Neural progenitor cell (in vitro differentiated cells): Measurements from ENCODE around the gene PAFAH2.

Experiments used
- EZH2 ChIP-seq: fragments of 200-600 bp; sonication (generic); IDR thresholded peaks from 2 replicates; pipeline ENCODE4 v1.6.1; 2017; ENCODE audit warnings: antibody characterized with exemption, mild to moderate bottlenecking, moderate library complexity
- EZH2phosphoT487 ChIP-seq: fragments of 200-600 bp; sonication (generic); IDR thresholded peaks from 2 replicates; pipeline ENCODE4 v1.6.1; 2017; ENCODE audit warnings: antibody characterized with exemption
- TF ChIP-seq, protein P1 (sequence below): fragments of 200-600 bp; sonication (generic); IDR thresholded peaks from 2 replicates; pipeline ENCODE4 v1.5.1; 2017; ENCODE audit warnings: antibody characterized with exemption, mild to moderate bottlenecking

DNA sequence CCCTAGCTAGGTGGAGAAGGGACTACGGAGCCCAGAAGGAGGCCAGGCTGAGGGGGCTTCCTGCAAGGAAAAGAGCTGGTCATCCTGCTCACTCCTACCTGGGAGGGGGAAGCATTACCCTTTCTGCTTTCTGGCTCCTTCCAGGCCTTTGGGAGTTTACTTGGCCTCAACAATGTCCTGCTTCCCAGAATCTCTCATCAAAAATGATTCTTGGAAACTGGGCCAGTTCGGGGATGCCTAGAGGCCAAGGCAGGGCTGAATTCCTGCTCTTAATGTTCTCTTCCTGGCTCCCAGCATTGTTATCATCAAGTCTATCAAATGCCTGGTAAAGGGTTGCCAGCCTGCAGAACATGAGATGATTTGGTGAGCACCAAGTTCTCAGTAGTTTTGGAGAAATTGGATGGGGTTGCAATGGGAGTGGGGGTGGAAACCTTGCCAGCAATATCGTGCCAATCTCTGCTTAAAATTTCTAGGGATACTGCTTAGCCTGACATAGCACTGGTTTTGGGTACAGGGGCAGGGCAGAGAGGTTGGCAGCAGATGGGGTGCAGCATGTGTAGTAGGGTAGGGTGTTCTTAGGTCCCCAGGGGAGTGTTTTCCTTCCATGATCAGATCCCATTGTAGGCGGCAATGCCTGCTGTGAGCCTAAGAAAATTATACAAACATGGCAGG, 7.7 kb upstream of the PAFAH2 start:
- TF ChIP-seq, protein P1, sequence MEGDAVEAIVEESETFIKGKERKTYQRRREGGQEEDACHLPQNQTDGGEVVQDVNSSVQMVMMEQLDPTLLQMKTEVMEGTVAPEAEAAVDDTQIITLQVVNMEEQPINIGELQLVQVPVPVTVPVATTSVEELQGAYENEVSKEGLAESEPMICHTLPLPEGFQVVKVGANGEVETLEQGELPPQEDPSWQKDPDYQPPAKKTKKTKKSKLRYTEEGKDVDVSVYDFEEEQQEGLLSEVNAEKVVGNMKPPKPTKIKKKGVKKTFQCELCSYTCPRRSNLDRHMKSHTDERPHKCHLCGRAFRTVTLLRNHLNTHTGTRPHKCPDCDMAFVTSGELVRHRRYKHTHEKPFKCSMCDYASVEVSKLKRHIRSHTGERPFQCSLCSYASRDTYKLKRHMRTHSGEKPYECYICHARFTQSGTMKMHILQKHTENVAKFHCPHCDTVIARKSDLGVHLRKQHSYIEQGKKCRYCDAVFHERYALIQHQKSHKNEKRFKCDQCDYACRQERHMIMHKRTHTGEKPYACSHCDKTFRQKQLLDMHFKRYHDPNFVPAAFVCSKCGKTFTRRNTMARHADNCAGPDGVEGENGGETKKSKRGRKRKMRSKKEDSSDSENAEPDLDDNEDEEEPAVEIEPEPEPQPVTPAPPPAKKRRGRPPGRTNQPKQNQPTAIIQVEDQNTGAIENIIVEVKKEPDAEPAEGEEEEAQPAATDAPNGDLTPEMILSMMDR: no peak
- TF ChIP-seq EZH2phosphoT487 (no peak), EZH2 (no peak)
